ENCODE results near the gene ZNF717. TPM values are rescaled to one million over a fixed set of nuclear protein-coding genes. Genes with fewer than 3 reads are reported as not detected.
"Not testable (repeated sequence)": the region's sequence is repeated elsewhere in the genome, so short reads cannot be mapped to it uniquely, and the experiment has no call there.

The ZNF717 gene
- 7.9 TPM for total RNA-seq
- long read RNA-seq, partial matches to known transcripts: 1 of 3 reads
- long read RNA-seq, other reads (novel, unspliced or antisense): 2 of 3 reads

DNA sequence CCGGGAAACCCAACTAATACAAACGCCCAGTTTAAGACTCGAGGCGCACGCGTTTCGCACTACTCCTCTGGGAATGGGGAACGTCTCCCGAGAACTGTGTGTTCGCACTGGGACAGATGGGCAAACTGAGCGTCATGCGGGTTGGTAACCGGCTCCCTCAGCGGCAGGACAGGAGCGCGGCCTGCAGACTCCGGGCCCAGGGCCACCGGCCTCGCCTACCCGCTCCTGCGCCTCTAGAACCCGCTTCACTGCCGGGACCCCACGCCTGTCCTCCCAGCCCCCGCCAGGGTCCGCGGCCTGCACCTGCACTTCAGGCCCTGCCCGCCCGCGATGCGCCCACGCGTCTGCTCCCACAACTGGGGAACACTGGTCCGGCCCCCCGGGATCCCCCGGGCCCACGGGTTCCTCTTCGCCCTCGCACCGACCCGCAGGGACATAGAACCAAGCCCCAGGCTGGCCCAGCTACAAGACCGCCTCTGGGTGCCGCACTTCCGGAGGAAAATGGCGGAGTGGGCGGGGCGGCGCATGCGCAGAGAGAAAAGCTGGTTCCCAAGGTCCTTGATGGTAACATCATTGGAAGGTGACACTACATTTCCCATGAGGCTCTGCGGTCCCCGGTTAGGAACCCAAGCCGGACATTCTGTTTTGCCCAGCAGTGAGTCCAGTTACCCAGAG lies at the start of gene ZNF717:
Gene ZNF717 (minus strand): TSS at position 469 of the 675 bp plus-strand sequence. CDS start 2,187 bp downstream, outside the sequence.
- Histone ChIP-seq H3K36me3 (peaks cover 28% of the 10 kb centered on the region), H3K9me3 (replicated peaks) (peaks cover 15% of the 10 kb centered on the region), H3K4me1 (peaks cover 12% of the 10 kb centered on the region), H3K27ac (replicated peaks) (peak within 1 kb of the TSS; percentile 94), H3K4me3 (peak within 1 kb of the TSS; percentile 88)
- peak; percentile 97 for DNase-seq
- H3K27me3 ChIP-seq (ENCODE audit: low read depth); intact Hi-C loops (cut with micrococcal nuclease): not testable (repeated sequence)
- TF ChIP-seq, protein P1, sequence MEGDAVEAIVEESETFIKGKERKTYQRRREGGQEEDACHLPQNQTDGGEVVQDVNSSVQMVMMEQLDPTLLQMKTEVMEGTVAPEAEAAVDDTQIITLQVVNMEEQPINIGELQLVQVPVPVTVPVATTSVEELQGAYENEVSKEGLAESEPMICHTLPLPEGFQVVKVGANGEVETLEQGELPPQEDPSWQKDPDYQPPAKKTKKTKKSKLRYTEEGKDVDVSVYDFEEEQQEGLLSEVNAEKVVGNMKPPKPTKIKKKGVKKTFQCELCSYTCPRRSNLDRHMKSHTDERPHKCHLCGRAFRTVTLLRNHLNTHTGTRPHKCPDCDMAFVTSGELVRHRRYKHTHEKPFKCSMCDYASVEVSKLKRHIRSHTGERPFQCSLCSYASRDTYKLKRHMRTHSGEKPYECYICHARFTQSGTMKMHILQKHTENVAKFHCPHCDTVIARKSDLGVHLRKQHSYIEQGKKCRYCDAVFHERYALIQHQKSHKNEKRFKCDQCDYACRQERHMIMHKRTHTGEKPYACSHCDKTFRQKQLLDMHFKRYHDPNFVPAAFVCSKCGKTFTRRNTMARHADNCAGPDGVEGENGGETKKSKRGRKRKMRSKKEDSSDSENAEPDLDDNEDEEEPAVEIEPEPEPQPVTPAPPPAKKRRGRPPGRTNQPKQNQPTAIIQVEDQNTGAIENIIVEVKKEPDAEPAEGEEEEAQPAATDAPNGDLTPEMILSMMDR (IDR thresholded peaks at IDR 0.05; ENCODE audit: borderline replicate concordance): peak; percentile 43

DNA sequence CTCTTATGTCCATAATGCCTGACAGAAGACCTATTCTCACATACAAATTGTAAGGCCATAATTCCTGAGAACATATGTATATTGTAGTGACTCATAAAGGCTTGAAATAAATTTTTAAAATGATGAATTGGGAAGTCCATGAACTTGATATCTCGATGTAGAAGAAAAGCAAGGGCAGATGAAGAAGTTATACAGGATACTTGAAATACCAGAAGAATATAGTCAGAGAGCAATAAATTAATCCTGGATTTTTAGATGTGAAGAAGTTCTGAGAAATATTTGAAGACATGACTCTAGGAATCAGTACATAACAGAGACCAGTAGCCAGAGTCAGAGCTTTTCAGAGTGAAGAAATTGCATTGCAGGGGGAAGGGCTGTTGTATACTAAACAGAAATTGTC lies 45.7 kb upstream of the ZNF717 start:
- H3K27ac ChIP-seq (replicated peaks); H3K4me3 ChIP-seq; H3K4me1 ChIP-seq; H3K9me3 ChIP-seq (replicated peaks); H3K27me3 ChIP-seq (ENCODE audit: low read depth); H3K36me3 ChIP-seq; DNase-seq; intact Hi-C loops (cut with micrococcal nuclease): not testable (repeated sequence)

DNA sequence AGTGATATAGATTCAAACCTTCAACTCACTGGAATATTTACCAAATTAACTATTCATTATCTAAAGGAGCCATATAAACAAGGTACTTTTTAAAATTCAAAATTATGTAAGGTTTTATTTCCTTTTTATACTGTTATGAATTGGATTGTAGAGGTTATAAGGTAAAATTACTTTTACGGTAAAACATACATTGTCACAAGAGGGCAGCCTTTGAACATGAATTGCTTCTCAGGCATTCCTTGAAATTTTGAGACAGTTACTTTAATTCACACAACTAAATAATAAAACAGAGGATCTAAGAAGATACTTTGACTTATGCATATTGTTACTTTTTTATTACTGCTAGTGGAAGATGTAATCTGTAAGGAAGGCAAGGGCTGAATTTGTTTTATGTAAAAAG lies 32.7 kb upstream of the ZNF717 start:
- intact Hi-C loops (cut with micrococcal nuclease): not testable (repeated sequence)

GRCh38 chr3:75816287-75817180 lies 31.2 kb upstream of the ZNF717 start:
- H3K4me1 ChIP-seq; intact Hi-C loops (cut with micrococcal nuclease); H3K9me3 ChIP-seq (replicated peaks); DNase-seq; H3K4me3 ChIP-seq; H3K27ac ChIP-seq (replicated peaks); H3K27me3 ChIP-seq (ENCODE audit: low read depth); H3K36me3 ChIP-seq: not testable (repeated sequence)

More for the DNA sequence above, 32.7 kb upstream of the ZNF717 start:
- not testable (repeated sequence) for H3K27ac ChIP-seq (replicated peaks); H3K4me3 ChIP-seq; DNase-seq; H3K4me1 ChIP-seq; H3K27me3 ChIP-seq (ENCODE audit: low read depth); H3K36me3 ChIP-seq; H3K9me3 ChIP-seq (replicated peaks)

- Histone ChIP-seq H3K27me3 (ENCODE audit: low read depth) (no peaks in the 10 kb centered on the region), H3K9me3 (replicated peaks) (no peaks in the 10 kb centered on the region), H3K27ac (replicated peaks) (no peak overlapping the region), H3K36me3 (no peaks in the 10 kb centered on the region), H3K4me1 (no peaks in the 10 kb centered on the region), H3K4me3 (no peak overlapping the region)
- no peak for DNase-seq
- intact Hi-C loops (cut with micrococcal nuclease): no loop called here
- TF ChIP-seq, protein P1 (IDR thresholded peaks at IDR 0.05; ENCODE audit: borderline replicate concordance): no peak
These were observed 29.4 kb upstream of the ZNF717 start for GRCh38 chr3:75814797-75815196.

- H3K36me3 ChIP-seq: peaks cover 31% of the 10 kb centered on the region
- intact Hi-C loops (cut with micrococcal nuclease): no loop called here
- TF ChIP-seq, protein P1 (IDR thresholded peaks at IDR 0.05; ENCODE audit: borderline replicate concordance): no peak
- no peak overlapping the region for H3K27ac ChIP-seq (replicated peaks)
- DNase-seq: no peak
- no peak overlapping the region for H3K4me3 ChIP-seq
- peaks cover 12% of the 10 kb centered on the region for H3K4me1 ChIP-seq
- peaks cover 24% of the 10 kb centered on the region for H3K9me3 ChIP-seq (replicated peaks)
- H3K27me3 ChIP-seq (ENCODE audit: low read depth): no peaks in the 10 kb centered on the region
These were observed 2.8 kb downstream of the ZNF717 start for GRCh38 chr3:75782506-75782905.
